Activated CD8-positive, alpha-beta memory T cell treated with anti-CD3 and anti-CD28 coated beads, Interleukin-2, amount 50 U/mL, for 1 hour (primary cell): ENCODE measurements around the gene DNAH2.
"Not testable (repeated sequence)": the region's sequence is repeated elsewhere in the genome, so short reads cannot be mapped to it uniquely, and the experiment has no call there.

ENCODE experiments used
- DNase-seq: peaks from one replicate; pipeline ENCODE4 v3.0.0-alpha.2; 2020; ENCODE audit errors: extremely low read depth

Gene DNAH2

DNA sequence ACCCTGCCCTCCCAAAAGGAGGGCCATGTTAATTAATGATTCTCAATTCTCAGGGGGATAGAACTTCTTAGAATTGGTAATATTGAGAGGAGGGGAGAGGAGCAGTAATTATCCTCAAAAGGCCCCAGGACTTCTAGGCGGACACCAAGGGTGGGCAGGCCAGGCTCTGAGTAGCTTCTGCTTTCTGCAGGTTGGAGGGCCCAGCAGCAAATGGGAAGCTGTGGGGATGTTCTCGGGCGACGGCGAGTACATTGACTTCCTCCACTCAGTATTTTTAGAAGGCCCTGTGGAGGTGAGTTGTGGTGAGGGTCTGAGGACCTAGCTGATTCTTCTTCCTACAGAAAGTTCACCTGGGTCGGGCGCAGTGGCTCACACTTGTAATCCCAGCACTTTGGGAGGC, 57.5 kb downstream of the DNAH2 start:
- no peak for DNase-seq

DNA sequence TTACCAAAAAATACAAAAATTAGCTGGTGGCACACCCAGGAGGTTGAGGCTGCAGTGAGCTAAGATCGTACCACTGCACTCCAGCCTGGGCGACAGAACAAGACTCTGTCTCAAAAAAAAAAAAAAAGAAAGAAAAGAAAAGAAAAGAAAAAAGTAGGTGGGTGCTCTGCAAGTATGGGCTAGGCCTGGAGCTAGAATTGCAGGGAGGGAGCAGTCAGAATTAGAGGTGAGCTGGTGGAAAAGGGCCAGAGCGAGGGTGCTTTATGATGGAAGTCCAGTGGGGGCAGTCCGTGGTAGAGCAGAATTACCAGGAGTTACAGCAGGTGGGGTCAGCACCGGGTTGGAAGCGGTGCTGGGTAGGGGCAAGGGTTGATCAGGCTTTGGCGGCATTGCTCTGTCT, 59.5 kb downstream of the DNAH2 start:
- no peak for DNase-seq

DNA sequence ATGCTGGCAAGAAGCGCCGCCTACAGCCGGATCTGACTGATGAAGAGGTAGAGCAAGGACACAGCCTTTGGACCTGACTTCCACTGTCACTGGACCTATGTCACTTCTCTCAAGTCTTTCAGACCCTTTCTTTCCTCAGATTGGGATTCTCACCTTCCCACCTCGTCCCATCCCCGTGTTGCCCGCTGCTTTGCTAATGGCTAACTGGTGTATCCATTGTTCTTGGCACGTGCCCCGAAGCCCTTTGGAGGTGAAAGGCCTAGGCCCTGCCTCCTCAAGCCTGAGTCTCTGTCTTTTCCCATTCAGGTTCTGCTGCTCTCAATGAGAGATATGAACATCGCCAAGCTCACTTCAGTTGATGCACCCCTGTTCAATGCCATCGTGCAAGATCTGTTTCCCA, 63.2 kb downstream of the DNAH2 start:
- no peak for DNase-seq

DNA sequence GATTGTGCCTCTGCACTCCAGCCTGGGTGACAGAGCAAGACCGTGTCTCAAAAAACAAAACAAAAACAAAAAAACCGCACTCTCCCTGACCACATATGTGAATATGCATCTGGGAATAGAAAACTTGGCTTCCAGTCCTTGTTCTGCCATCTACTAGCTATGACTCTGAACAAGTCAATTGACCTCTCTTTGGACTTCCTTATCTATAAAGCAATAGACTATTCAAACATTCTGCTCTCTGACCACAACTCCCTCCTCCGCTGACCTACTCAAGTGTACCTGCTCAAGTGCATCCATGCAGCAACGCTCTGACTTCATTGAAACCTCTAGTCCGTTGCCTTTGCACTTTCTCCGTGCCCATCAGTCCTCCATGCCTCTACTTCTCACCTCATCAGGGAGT, 63.9 kb downstream of the DNAH2 start:
- no peak for DNase-seq

DNA sequence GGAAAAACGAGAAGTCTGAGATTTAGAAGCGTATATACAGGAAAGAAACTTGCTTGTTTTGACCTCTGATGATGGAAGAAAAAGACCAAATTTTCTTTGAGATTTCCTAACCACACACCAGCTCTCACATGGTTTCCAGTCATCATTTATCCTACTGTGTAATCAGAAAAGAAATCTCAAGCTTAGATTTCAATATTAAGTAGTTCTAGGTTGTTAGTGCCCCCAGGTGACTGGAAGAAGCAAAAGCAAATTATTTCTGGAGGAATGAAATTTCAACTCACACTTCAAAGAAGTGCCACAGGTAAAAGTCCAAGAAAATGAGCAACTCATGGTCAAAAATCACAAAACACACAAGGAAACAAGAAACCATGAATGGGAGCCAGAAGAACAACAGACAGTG, 64.7 kb downstream of the DNAH2 start:
- DNase-seq: no peak

DNA sequence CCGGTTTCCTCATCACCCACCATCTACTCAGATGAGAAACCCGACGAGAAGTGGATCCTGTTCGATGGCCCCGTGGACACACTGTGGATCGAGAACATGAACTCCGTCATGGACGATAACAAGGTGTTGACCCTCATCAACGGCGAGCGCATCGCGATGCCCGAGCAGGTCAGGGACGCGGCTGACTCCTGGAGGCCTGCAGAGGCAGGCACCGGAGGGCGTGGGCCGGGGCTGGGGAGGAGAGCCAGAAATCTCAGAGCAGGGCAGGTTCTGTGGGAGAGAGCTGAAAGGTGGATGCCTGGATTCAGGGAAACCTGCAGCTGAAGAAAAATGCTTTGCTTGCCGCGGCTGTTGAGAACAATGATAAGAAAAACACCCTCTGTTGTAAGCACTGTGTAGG, 69.3 kb downstream of the DNAH2 start:
- no peak for DNase-seq

DNA sequence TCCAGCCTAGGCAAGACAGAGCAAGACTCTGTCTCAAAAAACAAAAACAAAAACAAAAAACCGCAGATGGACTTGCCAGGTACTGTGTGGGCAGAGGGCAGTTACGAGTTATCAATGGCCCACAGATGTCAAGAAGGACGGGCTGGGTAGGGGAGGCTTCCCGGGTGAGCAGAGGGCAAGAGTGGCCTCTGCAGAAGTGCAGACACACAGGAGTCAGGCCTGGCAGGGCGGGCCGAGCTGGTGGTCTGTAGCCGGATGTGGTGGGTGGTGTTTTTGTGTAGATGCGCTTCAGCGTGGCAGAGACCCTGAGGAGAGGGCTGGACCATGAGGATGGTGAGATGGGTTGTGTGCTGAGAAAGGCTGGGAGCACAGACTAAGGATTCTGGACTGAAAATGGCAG, 71.6 kb downstream of the DNAH2 start:
- DNase-seq: no peak

DNA sequence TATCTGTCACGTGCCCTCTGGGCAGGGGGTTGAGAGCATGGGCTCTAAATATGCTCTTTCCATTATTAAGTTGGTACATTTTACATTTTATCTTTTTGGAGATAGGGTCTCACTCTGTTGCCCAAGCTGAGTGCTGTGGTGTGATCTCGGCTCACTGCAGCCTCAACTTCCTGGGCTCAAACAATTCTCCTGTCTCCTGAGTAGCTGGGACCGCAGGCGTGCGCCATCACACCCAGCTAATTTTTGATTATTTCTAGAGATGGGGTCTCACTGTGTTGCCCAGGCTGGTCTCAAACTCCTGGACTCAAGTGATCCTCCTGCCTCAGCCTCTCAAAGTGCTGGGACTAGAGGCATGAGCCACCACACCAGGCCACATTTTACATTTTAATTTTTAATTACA, 72.6 kb downstream of the DNAH2 start:
- DNase-seq: no peak

DNA sequence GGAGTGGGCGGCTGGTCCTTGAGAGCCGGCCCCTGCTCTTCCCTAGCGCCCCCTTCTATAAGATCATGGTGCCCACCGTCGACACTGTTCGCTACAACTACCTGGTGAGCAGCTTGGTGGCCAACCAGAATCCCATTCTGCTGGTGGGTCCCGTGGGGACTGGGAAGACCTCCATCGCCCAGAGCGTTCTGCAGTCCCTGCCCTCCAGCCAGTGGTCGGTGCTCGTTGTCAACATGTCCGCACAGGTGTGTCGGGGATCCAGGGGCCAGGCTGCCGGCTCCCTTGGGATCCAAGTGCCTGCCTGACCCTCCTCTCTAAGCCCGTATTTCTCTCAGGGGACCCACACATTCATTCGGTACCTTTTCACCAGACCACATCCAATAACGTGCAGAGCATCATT, 75.1 kb downstream of the DNAH2 start:
- no peak for DNase-seq

DNA sequence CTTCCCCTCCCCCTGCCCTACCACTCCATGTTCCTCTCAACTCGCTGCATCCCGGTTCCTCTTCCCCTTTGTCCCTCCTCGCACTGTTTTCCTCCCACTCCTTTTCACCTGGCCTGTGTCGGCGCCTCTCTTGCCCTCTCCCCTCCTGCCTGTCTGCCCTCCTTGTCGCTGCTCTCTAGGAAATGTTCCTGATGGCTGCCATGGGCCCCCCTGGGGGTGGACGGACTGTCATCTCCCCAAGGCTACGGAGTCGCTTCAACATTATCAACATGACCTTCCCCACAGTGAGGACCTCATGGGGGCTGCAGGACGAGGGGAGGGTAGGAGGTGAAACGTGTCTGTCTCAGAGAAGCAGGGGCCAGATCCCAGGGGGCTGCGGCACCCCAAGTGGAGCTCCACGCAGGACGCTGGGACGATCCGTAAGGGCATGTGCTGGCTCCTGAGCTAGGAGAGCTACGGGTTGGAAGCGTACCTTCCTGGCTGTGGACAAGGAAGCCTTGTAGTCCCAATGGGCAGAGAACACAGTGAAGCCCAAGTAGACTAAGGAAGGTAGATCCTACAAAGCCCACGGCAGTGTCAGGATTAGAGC, 76.6 kb downstream of the DNAH2 start:
- DNase-seq: no peak

DNA sequence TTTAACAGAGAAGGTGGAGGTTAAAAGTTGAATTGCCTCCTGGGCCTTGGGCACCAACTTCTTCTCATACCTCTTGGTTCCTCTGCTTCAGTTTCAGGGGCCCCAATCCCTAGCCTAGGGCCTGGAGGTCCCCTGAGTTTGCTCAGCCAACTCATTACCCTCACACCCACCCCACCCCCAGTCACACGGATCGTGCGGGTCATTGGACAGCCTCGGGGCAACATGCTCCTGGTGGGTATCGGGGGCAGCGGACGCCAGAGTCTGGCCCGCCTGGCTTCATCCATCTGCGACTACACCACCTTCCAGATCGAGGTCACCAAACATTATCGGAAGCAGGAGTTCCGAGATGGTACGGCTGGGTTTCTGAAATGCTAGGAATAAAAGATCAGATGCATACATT, 80.4 kb downstream of the DNAH2 start:
- no peak for DNase-seq

DNA sequence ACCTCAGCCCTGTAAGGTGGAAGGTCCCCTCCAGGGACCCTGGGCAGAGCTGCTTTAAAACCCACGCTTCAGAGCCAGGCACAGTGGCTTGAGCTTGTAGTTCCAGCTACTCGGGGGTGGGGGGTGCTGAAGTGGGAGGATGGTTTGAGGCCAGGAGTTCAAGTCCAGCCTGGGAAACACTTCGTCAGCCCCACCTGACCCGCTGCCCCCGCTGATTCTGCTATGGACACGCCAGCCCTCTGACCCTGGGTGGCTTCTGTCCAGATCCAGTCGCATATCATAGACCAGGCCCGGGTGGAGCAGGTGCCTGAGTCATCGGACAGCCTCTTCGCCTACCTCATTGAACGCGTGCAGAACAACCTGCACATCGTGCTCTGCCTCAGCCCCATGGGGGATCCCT, 81.3 kb downstream of the DNAH2 start:
- no peak for DNase-seq

DNA sequence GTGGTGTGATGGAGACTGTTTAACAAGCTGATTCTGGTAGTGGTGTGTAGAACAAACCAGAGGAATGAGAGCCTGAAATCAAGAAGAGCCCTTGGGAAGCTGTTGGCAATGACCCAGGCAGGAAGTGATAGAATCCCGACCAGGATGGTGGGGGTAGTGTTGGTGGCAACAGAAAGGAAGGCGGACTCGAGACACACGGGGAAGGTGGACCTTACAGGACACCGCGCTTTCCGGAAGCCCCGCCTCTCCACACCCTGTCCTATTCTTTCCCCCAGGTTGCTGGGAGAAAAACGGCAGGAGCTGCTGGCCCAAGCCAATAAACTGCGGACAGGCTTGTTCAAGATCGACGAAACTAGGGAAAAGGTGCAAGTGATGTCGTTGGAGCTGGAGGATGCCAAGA, 86.4 kb downstream of the DNAH2 start:
- no peak for DNase-seq

DNA sequence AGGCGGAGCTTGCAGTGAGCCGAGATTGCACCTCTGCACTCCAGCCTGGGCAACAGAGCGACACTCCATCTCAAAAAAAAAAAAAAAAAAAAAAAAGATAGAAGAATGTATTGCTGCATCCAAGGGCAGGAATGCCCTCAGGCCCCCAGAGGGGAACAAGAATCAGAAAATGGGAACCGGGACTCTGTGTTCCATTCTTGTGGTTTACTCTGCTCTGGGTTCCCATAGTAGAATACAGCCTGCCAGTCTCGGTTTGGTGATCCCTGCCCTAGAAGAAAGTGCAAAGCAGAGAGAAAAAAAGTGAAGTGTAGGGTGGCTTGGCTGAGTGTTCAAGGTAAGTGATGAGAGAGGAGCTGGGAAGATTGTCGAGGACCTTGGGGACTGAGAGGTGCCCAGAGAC, 89.0 kb downstream of the DNAH2 start:
- DNase-seq: no peak

DNA sequence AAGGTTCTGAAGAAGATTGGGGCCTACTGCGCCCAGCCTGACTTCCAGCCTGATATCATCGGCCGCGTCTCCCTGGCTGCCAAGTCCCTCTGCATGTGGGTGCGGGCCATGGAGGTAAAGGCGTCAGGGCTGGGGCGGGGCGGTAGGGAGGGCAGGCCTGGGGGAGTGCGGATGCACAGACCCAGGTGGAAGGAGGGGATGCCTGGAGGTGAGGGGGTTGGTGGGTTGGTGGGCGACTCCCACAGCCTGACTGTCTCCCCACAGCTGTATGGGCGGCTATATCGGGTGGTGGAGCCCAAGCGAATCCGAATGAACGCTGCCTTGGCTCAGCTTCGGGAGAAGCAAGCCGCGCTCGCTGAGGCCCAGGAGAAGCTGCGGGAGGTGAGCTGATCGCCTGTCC, 89.7 kb downstream of the DNAH2 start:
- no peak for DNase-seq

DNA sequence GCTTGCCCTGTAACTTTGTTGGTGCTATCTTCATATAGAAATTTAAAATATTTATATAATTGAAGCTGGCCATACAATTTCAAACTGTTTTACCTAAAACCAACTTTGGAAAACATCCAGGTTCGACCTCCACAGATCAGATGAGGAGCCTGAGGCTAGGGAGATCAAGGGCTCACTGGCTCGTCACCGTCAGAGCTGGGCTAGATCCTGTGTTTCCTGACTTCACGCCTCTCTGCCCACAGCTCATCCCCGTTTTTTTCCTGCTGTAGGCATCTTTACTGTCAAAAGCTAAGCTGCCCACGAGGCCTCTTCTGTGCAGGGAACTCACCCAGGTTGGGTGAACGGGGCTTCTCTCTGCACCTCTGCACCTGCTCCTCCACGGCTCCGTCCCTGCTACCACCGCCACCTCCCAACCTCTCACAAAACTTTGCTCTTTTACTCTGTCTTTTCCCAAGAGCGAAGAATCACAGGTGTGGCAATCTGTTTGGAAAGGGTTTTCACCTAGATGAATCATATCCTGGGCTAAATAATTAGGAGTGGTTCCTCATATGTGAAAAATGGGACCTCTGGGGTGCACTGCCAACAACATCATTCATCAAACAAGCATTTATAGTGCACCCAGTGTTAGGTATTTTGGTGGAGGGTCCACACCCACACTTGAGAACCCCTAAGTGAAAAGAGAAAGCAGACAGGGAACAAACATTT, 91.7 kb downstream of the DNAH2 start:
- DNase-seq: no peak

DNA sequence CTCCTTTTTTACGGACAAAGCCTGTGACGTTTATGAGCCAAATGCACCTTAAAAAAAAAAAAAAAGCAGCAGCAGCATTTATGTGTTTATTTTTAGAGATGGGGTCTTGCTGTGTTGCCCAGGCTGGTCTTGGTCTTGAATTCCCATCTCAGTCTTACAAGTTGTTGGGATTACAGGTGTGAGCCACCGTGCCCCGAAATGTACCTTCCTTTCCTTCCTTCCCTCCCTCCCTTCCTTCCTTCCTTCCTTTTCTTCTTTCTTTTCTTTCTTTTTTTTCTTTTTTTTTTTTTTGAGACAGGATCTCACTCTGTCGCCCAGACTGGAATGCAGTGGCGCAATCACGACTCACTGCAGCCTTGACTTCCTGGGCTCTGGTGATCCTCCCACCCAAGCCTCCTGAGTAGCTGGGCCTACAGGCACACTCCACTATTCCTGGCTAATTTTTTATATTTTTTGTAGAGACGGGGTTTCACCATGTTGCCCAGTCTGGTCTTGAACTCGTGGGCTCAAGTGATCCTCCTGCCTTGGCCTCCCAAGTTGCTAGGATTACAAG, 92.3 kb downstream of the DNAH2 start:
- not testable (repeated sequence) for DNase-seq

DNA sequence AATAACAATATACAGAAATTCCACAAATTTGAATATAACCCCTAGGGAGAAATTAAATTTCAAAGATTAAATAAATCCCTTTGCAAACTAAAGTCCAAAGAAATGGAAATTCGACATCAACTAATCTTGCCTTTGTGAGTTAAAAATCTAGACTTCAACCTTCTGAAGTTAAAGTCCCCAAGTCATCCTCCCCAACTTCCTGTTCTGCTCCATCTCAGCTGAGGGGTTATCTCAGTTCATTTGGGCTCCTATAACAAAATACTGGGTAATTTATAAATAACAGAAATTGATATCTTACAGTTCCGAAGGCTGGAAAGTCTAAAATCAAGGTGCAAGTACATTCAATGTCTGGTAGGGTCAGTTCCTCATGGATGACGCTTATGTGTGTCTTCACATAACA, 93.7 kb downstream of the DNAH2 start:
- DNase-seq: no peak

DNA sequence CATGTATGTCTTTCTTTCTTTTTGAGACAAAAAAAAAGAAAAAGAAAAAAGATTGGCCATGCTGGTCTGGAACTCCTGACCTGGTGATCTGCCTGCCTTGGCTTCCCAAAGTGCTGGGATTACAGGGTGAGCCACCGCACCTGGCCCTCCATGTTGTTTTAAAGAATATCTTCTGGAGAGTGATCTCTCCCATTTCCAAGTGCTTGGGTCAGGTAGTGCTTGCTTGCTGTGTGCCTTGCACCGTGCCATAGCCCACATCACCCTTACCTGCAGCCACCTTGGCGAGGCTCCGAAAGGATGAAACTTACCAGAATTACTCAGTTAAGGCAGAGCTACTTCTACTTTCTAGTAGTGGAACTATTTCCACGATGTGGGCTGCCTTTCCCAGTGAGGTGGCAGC, 97.4 kb downstream of the DNAH2 start:
- DNase-seq: no peak

DNA sequence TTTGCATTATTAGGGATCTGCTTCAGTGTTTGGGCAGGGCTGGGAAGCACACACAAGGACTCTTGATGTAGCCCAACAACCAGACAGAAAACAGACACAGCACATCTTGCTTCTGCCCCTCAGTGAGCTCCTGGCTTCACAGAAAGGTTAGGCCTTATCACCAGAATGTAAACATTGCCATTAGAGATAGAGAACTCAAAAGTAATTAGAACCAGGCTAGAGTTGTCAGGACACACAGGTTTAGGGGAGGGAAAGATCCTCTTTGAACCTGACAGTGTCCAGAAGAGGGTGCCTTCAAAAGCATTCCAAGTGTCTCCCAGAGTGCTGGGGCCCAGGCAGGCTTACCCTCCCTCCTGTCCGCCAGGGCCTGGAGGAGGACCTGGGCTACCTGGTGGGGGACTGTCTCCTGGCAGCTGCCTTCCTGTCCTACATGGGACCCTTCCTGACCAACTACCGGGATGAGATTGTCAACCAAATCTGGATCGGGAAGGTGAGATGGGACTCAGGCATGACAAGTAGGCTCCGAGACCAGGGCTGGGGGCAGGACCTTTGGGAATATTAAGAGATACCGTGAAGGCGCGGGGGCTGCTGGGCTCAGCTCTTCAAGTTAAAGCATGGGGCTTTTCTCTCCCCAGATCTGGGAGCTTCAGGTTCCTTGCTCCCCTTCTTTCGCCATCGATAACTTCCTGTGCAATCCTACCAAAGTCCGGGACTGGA, 99.5 kb downstream of the DNAH2 start:
- no peak for DNase-seq

DNA sequence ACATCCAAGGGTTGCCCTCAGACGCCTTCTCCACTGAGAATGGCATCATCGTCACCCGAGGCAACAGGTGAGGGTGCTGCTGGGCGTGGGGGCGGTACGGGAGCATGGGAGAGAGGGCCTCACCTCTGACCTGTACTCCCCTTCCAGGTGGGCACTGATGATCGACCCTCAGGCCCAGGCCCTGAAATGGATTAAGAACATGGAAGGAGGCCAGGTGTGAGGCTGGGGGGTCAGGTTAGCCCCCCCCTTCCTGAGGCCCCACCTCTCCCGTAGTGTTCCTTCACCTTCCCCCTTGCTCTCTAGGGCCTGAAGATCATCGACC, 100.1 kb downstream of the DNAH2 start:
- DNase-seq: no peak

DNA sequence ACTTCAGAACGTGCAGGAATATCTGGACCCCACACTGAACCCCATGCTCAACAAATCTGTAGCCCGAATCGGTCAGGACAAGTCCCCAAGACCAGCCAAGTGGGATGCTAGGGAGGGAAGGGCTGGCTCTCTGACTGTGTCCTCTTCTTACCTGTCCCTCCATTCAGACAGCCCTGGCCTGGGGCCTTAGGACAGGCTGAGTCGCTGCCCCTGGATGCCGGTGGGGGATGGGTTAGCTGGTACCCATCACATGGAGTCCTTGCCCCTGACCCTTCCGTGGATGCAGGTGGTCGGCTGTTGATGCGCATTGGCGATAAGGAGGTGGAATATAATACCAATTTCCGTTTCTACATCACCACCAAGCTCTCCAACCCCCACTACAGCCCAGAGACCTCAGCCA, 100.5 kb downstream of the DNAH2 start:
- DNase-seq: no peak
